Bronchial epithelial cell (primary cell): ENCODE measurements around the gene CASQ2. TPM values are rescaled to one million over a fixed set of nuclear protein-coding genes. Genes with fewer than 3 reads are reported as not detected.

ENCODE experiments used
- DNase-seq: peaks from one replicate; pipeline ENCODE4 v3.0.0-alpha.2; 2010; ENCODE audit warnings: low read depth
- FAIRE-seq: peaks from 2 replicates; lab custom pipeline; 2011; peaks lifted over from hg19 to GRCh38; lab: Jason Lieb, UNC
- H3K27me3 ChIP-seq: 2 replicates; pipeline ENCODE4 v1.5.1; 2011; ENCODE audit warnings: low read length; ENCODE audit not compliant: control insufficient read depth, insufficient read depth
- H3K36me3 ChIP-seq: 2 replicates; pipeline ENCODE4 v1.5.1; 2011; ENCODE audit warnings: low read length; ENCODE audit not compliant: control insufficient read depth, insufficient read depth
- H3K4me3 ChIP-seq: 2 replicates; pipeline ENCODE4 v1.5.1; 2011; ENCODE audit warnings: mild to moderate bottlenecking, low read depth, low read length, control low read depth
- total RNA-seq: library from RNA; depleted of rRNA; stranded (reverse); fragments of >200 nt; gene quantifications from 2 replicates; pipeline ENCODE4 v1.2.1, GENCODE V29; 2014
- TF ChIP-seq, protein P1 (sequence below): IDR thresholded peaks from 2 replicates; pipeline ENCODE4 v1.5.1; 2011; ENCODE audit warnings: mild to moderate bottlenecking, moderate library complexity, low read length, control low read depth, inconsistent platforms; ENCODE audit not compliant: insufficient read depth, severe bottlenecking

Gene CASQ2
- total RNA-seq, 1 donor from 2014 or later = not detected

DNA sequence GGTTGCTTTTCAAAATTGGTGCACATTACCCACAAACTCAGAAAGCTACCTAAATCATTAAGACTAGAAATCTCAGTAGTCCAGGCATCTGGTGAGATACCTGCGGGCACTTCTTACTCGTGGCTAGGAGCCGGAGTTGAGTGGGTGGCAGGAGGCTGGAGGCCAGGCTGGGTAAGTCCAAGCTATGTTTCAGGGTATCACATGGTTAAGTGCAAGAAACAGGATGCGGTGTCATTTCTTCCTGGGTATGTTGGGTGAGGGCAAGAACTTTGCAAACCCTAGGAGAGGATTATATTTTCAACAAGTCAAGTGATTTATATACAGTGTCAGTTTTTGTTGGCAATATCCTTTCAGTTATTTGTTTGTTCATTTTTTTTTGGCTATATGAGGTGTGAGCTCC lies 85.7 kb downstream of the CASQ2 start:
- FAIRE-seq = no peak
- Histone ChIP-seq H3K27me3 (no peaks in the 10 kb centered on the region), H3K4me3 (no peak overlapping the region), H3K36me3 (peaks cover 13% of the 10 kb centered on the region)
- TF ChIP-seq, protein P1, sequence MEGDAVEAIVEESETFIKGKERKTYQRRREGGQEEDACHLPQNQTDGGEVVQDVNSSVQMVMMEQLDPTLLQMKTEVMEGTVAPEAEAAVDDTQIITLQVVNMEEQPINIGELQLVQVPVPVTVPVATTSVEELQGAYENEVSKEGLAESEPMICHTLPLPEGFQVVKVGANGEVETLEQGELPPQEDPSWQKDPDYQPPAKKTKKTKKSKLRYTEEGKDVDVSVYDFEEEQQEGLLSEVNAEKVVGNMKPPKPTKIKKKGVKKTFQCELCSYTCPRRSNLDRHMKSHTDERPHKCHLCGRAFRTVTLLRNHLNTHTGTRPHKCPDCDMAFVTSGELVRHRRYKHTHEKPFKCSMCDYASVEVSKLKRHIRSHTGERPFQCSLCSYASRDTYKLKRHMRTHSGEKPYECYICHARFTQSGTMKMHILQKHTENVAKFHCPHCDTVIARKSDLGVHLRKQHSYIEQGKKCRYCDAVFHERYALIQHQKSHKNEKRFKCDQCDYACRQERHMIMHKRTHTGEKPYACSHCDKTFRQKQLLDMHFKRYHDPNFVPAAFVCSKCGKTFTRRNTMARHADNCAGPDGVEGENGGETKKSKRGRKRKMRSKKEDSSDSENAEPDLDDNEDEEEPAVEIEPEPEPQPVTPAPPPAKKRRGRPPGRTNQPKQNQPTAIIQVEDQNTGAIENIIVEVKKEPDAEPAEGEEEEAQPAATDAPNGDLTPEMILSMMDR = no peak
- no peak for DNase-seq

DNA sequence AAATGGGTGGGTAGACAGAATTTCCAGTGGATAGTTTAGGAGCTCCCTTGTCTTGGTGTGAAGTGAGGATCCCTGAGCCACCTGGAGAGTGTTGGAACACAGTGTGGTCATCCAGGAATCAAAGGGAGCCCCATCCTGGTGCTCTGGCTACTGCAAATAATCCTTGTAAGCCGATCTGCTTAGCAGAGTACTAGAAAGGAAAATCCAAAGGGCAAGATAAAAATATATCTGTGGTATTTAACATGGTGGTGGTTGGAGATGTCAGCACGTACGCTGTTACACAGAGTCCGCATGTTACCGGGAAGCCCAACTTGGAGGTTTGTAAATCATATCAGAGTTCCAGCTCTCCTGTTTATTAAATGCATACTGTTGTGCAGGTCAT lies 87.8 kb downstream of the CASQ2 start:
- Histone ChIP-seq H3K4me3 (no peak overlapping the region), H3K27me3 (no peaks in the 10 kb centered on the region), H3K36me3 (peaks cover 12% of the 10 kb centered on the region)
- TF ChIP-seq, protein P1 = no peak
- DNase-seq (no peak), FAIRE-seq (no peak)

DNA sequence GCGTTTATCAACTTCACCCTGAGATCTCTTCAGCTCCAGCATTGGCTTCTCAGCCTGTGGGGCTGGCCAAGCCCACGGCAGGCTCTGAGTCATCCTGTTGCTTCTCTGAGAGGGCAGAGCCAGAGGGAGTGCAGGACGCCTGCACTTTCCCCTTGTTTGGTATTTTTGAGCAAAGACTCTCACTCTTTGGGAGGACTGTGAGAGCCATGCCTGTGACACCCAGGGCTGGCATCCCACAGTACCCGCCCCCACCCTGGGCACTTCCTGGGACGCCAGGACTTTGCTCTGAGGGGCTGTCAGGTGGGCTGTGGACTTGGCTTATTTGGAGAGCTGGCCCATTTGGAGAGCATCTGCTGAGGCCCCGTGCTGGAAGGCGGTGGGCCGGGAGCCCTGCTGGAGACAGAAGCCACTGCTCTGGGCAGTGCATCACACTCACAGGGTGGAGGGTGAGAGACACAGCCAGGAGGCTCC lies 89.3 kb downstream of the CASQ2 start:
- Histone ChIP-seq H3K4me3 (no peak overlapping the region), H3K36me3 (peaks cover 2% of the 10 kb centered on the region), H3K27me3 (no peaks in the 10 kb centered on the region)
- TF ChIP-seq, protein P1 = no peak
- FAIRE-seq (no peak), DNase-seq (peak; percentile 81)

DNA sequence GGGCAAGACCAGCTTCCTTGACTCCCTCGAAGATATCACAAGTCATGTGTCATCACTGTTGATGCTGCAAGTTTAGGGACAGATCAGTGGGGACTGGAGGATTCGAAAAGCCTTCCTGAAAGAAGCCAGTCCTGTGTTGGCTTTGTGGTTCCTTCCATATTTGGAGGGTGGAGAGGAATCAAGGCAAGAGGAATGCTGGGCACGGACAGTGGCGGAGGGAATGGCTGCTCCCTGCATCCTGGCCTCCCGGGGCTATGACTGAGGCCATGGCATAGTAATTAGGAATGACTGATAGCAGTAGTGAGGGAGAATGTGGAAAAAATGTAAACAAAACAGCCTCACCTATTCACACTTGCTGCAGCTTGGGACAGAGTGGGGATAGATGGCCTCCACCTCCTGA lies 90.4 kb downstream of the CASQ2 start:
- DNase-seq (no peak), FAIRE-seq (no peak)
- Histone ChIP-seq H3K27me3 (no peaks in the 10 kb centered on the region), H3K36me3 (peaks cover under 1% of the 10 kb centered on the region), H3K4me3 (no peak overlapping the region)
- TF ChIP-seq, protein P1 = no peak

DNA sequence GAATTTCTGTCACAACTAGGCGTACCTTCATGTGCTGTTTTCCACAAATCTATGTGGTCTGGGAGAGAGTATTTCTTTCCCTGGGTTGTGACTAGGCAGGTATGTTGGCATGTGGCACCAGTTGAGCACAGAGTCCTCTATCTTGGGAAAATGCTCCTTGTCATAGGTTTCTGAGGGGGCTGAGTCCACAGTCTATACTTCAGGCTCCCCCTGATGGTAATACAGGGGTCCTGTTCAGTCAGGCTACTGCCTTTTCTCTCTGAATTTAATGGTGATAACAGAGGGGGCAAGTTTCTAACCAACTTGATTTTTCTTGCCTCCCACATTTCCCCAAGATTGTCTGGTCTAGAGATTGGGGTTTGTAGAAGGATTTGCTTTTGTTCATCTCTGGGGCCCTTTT lies 90.9 kb downstream of the CASQ2 start:
- DNase-seq (no peak), FAIRE-seq (no peak)
- H3K36me3 ChIP-seq = no peaks in the 10 kb centered on the region
- TF ChIP-seq, protein P1 = no peak
- H3K27me3 ChIP-seq = no peaks in the 10 kb centered on the region
- no peak overlapping the region for H3K4me3 ChIP-seq

DNA sequence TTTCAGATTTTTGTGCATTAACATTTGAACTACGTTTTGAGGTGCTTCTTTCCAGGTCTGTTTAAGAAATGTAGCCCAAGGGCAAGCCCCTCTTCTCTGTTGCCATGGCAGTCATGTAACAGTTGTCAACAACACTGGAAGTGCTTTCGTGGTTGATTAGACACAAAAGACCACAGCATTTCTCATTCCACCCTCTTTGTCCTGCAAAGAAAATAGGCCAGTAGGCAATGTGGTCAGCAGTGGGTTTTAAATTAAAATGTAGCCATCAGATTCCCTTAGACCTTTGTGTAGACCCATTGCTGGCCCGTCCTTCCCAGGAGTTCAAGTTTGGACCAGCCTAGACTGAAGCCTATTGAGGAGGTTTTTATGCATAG lies 91.3 kb downstream of the CASQ2 start:
- FAIRE-seq = no peak
- no peak for DNase-seq
- Histone ChIP-seq H3K27me3 (no peaks in the 10 kb centered on the region), H3K4me3 (no peak overlapping the region), H3K36me3 (no peaks in the 10 kb centered on the region)
- TF ChIP-seq, protein P1 = no peak
